Gastrocnemius medialis (tissue), 4 donors: ENCODE results near the gene MED17. TPM values are rescaled to one million over a fixed set of nuclear protein-coding genes. Genes with fewer than 3 reads are reported as not detected.

Experiments used
- ATAC-seq, 2 donors: fragments of 150-250 bp; one replicate each; pipeline ENCODE4 v1.9.1; 2016
- DNase-seq, 2 donors: peaks; one replicate each; pipeline ENCODE4 v3.0.0-alpha.2; 2019
- H3K27ac ChIP-seq, 4 donors: fragments of 200-600 bp; sonication (generic); 1 replicate in 1 of 4; 2 replicates in 3 of 4; pipeline ENCODE4 v1.5.1; 2016 to 2018; ENCODE audit warnings: mild to moderate bottlenecking in 2 of 4, moderate library complexity in 1 of 4
- H3K27me3 ChIP-seq, 3 donors: fragments of 200-600 bp; sonication (generic) in 2 of 3; 1 replicate in 1 of 3; 2 replicates in 2 of 3; pipeline versions ENCODE4 v1.5.1 to v1.6.0; 2016 to 2019; ENCODE audit warnings: mild to moderate bottlenecking in 1 of 3, moderate library complexity in 1 of 3
- H3K36me3 ChIP-seq, 2 donors: fragments of 200-600 bp; sonication (generic) in 1 of 2; one replicate each; pipeline ENCODE4 v1.5.1; 2017 to 2018
- H3K4me1 ChIP-seq, 2 donors: fragments of 200-600 bp; sonication (generic) in 1 of 2; one replicate each; pipeline ENCODE4 v1.5.1; 2016 to 2017; ENCODE audit warnings: mild to moderate bottlenecking in 2 of 2
- H3K4me3 ChIP-seq, 4 donors: fragments of 200-600 bp; sonication (generic) in 3 of 4; 1 replicate in 1 of 4; 2 replicates in 3 of 4; pipeline ENCODE4 v1.5.1; 2016 to 2019; ENCODE audit warnings: mild to moderate bottlenecking in 2 of 4
- H3K9me3 ChIP-seq, 3 donors: fragments of 200-600 bp; sonication (generic) in 2 of 3; 1 replicate in 1 of 3; 2 replicates in 2 of 3; pipeline ENCODE4 v1.5.1; 2016 to 2019
- POLR2A ChIP-seq, 2 donors: fragments of 450-650 bp; IDR thresholded peaks; one replicate each; pipeline ENCODE4 v1.6.1; 2017; ENCODE audit warnings: antibody characterized with exemption in 2 of 2, mild to moderate bottlenecking in 2 of 2, moderate library complexity in 2 of 2
- in situ Hi-C, 4 donors: fragments of 200-750 bp; cut with MboI; loops; one replicate each; pipeline versions ENCODE4 v1.15.0 to v1.8.0; 2017; ENCODE audit warnings: low sequenced_read_pairs in 4 of 4
- intact Hi-C: fragments of 100-400 bp; cut with DNase I; formaldehyde crosslinking; loops from one replicate; pipeline ENCODE4 v1.15.1; 2023; ENCODE audit warnings: low total_unique reads
- total RNA-seq, 4 donors: library from RNA; depleted of rRNA; stranded (reverse); fragments of >200 nt; gene quantifications; one replicate each; pipeline versions ENCODE4 v1.1.0 to v1.2.3, GENCODE V29; 2016
- TF ChIP-seq, protein P1 (sequence below), 5 experiments: fragments of 450-650 bp in 3 of 5; fragments of 200-600 bp in 2 of 5; sonication (generic) in 2 of 5; IDR thresholded peaks in 4 of 5; conservative IDR thresholded peaks in 1 of 5; 1 replicate in 4 of 5; 2 replicates in 1 of 5; pipeline ENCODE4 v1.5.1; 2016 to 2019; ENCODE audit warnings: antibody characterized with exemption in 5 of 5, mild to moderate bottlenecking in 3 of 5, moderate library complexity in 3 of 5

MED17 gene
- total RNA-seq, 4 donors from 2014 or later: 12.3 to 14.0 (median 13.4) TPM

DNA sequence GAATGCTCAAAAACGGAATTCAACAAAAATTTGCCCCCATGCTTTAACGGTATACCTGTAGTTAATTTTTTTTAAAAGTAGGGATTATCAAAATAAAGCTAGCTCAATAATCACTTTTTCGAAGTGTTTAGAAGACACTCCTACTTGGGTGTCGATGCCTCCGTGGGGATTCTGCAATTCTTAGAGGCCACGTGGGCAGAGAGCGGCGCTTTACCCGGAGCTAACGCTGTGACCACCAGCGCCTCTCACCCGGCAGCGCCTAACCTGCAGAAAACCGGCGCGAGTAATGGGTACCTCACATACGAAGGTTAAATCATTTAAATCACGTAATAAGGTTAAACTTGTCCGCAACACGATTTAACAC, 43.4 kb upstream of the MED17 start:
- peak overlapping the region; percentile 71 to 92 (median 76) for H3K4me3 ChIP-seq
- in situ Hi-C loops (loop anchor here in 1 of 4 donors (25.0 kb wide), 1 partner anchor 747 kb away; the partner anchor contains the start of genes ANKRD49 and MRE11), intact Hi-C loops (loop anchor here (1.0 to 10.0 kb wide), 3 partner anchors 44 to 1327 kb away; partner anchors contain the start of genes MED17 and SRSF8)
- peak; percentile 55 to 59 for ATAC-seq
- H3K27me3 ChIP-seq: no peaks in the 10 kb centered on the region
- peak; percentile 49 to 66 for DNase-seq
- H3K9me3 ChIP-seq: no peaks in the 10 kb centered on the region
- TF ChIP-seq, protein P1, sequence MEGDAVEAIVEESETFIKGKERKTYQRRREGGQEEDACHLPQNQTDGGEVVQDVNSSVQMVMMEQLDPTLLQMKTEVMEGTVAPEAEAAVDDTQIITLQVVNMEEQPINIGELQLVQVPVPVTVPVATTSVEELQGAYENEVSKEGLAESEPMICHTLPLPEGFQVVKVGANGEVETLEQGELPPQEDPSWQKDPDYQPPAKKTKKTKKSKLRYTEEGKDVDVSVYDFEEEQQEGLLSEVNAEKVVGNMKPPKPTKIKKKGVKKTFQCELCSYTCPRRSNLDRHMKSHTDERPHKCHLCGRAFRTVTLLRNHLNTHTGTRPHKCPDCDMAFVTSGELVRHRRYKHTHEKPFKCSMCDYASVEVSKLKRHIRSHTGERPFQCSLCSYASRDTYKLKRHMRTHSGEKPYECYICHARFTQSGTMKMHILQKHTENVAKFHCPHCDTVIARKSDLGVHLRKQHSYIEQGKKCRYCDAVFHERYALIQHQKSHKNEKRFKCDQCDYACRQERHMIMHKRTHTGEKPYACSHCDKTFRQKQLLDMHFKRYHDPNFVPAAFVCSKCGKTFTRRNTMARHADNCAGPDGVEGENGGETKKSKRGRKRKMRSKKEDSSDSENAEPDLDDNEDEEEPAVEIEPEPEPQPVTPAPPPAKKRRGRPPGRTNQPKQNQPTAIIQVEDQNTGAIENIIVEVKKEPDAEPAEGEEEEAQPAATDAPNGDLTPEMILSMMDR (IDR thresholded peaks at IDR 0.05 in 4 of 5, conservative IDR thresholded peaks at IDR 0.05 in 1 of 5): no peak
- no peak for TF ChIP-seq POLR2A (IDR thresholded peaks at IDR 0.05)
- peak overlapping the region; percentile 91 to 99 (median 94) for H3K27ac ChIP-seq
- H3K4me1 ChIP-seq: peaks cover 45 to 48% of the 10 kb centered on the region in 2 donors
- H3K36me3 ChIP-seq: peaks cover 16 to 37% of the 10 kb centered on the region in 2 donors

DNA sequence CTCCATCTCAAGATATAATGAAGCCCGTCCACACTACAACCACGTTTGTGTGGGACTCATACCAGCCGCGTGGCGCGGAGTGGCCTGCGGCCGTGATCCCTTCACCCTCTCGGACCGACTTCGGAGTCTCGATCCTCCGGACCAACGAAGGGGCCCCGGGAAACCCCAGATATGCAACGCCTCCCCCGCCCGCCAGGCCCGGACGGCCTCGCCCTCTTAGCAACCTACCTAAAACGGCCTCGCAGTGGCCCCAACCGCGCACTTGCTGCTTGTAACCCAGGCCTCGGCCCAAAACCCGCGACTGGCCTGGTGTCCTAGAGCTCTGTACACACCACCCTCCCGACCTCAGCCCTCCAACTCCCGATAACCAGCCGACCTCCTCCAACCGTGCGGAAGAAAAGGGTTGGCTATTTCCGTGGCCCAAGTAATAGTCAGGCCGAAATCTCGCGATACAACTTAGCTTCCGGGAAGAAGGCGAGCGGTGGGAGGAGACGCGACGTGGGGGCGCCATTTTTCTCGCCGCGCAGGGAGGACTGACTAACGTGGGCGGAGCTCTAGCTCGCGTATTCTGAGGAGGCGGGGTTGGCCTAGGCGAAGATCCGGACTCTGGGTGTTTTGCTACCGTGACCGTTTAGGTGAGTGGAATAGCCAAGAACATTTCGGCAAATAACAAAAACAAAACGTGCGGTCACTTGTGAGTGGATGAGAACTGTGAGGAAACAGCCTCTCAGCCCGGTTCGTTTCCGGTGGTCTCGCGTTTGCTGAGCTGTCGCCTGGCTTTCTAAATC, 42.8 kb upstream of the MED17 start, which contains the start of the genes C11orf54 and TAF1D:
Gene C11orf54 (plus strand): TSS at position 579 of the 788 bp plus-strand sequence. CDS start 5,722 bp downstream, outside the sequence.
Gene TAF1D (minus strand): TSS at position 402 of the 788 bp plus-strand sequence. CDS start 2,191 bp downstream, outside the sequence.
- Histone ChIP-seq H3K27me3 (no peaks in the 10 kb centered on the region), H3K4me3 (peak within 1 kb of the TSS; percentile 71 to 92 (median 76)), H3K4me1 (peaks cover 48 to 52% of the 10 kb centered on the region in 2 donors), H3K36me3 (peaks cover 13 to 32% of the 10 kb centered on the region in 2 donors), H3K27ac (peak within 1 kb of the TSS; percentile 91 to 99 (median 94)), H3K9me3 (no peaks in the 10 kb centered on the region)
- in situ Hi-C loops (loop anchor here in 1 of 4 donors (25.0 kb wide), 1 partner anchor 746 kb away; the partner anchor contains the start of genes ANKRD49 and MRE11), intact Hi-C loops (loop anchor here (1.0 to 10.0 kb wide), 3 partner anchors 43 to 1326 kb away; partner anchors contain the start of genes MED17 and SRSF8)
- ATAC-seq (peak; percentile 87 to 89), DNase-seq (peak; percentile 98)
- TF ChIP-seq POLR2A (IDR thresholded peaks at IDR 0.05): peak; percentile 93 to 95
- TF ChIP-seq, protein P1 (IDR thresholded peaks at IDR 0.05 in 4 of 5, conservative IDR thresholded peaks at IDR 0.05 in 1 of 5): peak in 3 of 5 experiments; percentile 6 to 17 (median 9)

DNA sequence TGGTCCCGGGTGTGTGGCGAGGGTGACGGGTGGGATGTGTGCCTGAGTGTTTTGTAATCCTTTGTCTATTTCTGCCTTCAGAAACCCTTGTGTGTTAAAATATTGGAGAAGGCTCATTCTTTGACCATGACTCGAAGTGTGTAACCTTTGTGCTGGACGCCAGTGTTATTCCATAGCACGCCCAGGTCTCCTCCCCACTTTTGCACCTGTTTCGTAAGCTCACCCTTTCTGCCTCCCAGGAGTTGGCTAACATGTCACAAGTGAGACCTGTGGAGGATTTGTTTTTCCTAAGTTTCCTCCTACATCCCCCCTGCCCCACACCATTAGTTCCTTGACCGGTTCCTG, 42.2 kb upstream of the MED17 start:
- no peaks in the 10 kb centered on the region for H3K27me3 ChIP-seq
- in situ Hi-C loops: loop anchor here in 1 of 4 donors (25.0 kb wide), 1 partner anchor 745 kb away; the partner anchor contains the start of genes ANKRD49 and MRE11
- no peak for TF ChIP-seq POLR2A (IDR thresholded peaks at IDR 0.05)
- TF ChIP-seq, protein P1 (IDR thresholded peaks at IDR 0.05 in 4 of 5, conservative IDR thresholded peaks at IDR 0.05 in 1 of 5): no peak
- peaks cover 9 to 26% of the 10 kb centered on the region in 2 donors for H3K36me3 ChIP-seq
- peak overlapping the region; percentile 63 to 92 (median 72) for H3K4me3 ChIP-seq
- H3K4me1 ChIP-seq: peaks cover 51 to 53% of the 10 kb centered on the region in 2 donors
- intact Hi-C loops: loop anchor here (1.0 to 10.0 kb wide), 3 partner anchors 42 to 1325 kb away; partner anchors contain the start of genes MED17 and SRSF8
- peak; percentile 81 to 87 for ATAC-seq
- H3K9me3 ChIP-seq: no peaks in the 10 kb centered on the region
- H3K27ac ChIP-seq: peak overlapping the region; percentile 91 to 99 (median 94)
- DNase-seq: peak; percentile 77 to 87

DNA sequence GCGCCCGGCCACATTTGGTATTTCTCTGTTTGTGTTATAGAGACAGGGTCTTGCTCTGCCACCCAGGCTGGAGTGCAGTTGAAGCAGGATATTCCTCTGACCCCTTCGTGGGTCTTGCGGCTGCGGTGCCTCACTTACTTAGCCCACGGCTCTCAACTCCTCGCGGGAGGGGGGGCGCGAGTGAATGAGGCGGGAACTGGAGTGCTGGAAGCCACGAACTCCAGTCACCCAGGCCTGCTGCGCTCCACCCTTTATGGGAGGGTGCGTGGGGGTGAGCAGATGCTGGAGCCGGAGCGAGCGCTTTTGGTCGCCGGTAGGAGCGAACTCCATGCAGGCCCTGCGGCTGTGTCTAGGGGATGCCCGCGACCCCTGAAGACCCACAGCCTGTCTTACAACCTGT, 40.8 kb upstream of the MED17 start:
- DNase-seq: no peak
- peaks cover 0 to 12% of the 10 kb centered on the region in 2 donors for H3K36me3 ChIP-seq
- peak overlapping the region; percentile 91 to 99 (median 94) for H3K27ac ChIP-seq
- H3K4me1 ChIP-seq: peaks cover 44 to 47% of the 10 kb centered on the region in 2 donors
- TF ChIP-seq POLR2A (IDR thresholded peaks at IDR 0.05): no peak
- TF ChIP-seq, protein P1 (IDR thresholded peaks at IDR 0.05 in 4 of 5, conservative IDR thresholded peaks at IDR 0.05 in 1 of 5): no peak
- intact Hi-C loops: loop anchor here (5.0 to 10.0 kb wide), 2 partner anchors 218 to 1324 kb away; partner anchors contain the start of gene SRSF8
- H3K4me3 ChIP-seq: no peak overlapping the region
- no peak for ATAC-seq
- in situ Hi-C loops: loop anchor here in 1 of 4 donors (25.0 kb wide), 1 partner anchor 744 kb away; the partner anchor contains the start of genes ANKRD49 and MRE11
- no peaks in the 10 kb centered on the region for H3K9me3 ChIP-seq
- H3K27me3 ChIP-seq: no peaks in the 10 kb centered on the region
